GM12873 (cell line): ENCODE measurements around the gene GLCE.

ENCODE experiments used
- CTCF ChIP-seq: IDR thresholded peaks from 2 replicates; pipeline ENCODE4 v1.5.1; 2012; ENCODE audit warnings: low read depth, mild to moderate bottlenecking, moderate library complexity, low read length, control low read depth; ENCODE audit not compliant: insufficient read depth; ENCODE audit errors: missing control alignments

The GLCE gene

GRCh38 chr15:69194854-69195253 is 34.4 kb downstream of the GLCE start:
- TF ChIP-seq CTCF, result no peak

- TF ChIP-seq CTCF, result no peak
These were observed 40.7 kb downstream of the GLCE start for GRCh38 chr15:69200832-69201745.

GRCh38 chr15:69206079-69206478 is 45.6 kb downstream of the GLCE start:
- no peak for TF ChIP-seq CTCF

- TF ChIP-seq CTCF, result no peak
These were observed 49.2 kb downstream of the GLCE start for GRCh38 chr15:69209661-69210060.

- TF ChIP-seq CTCF, result no peak
These were observed 50.1 kb downstream of the GLCE start for GRCh38 chr15:69210574-69210973.

- no peak for TF ChIP-seq CTCF
These were observed 53.4 kb downstream of the GLCE start for GRCh38 chr15:69213786-69214185.

GRCh38 chr15:69215314-69216035 is 55.0 kb downstream of the GLCE start:
- no peak for TF ChIP-seq CTCF
